A549 treated with CORT108297 at 1 μM for 4 hours (cell line): ENCODE measurements around the gene ACSS2. TPM values are rescaled to one million over a fixed set of nuclear protein-coding genes. Genes with fewer than 3 reads are reported as not detected.

Experiments used
- total RNA-seq: library from RNA; stranded (reverse); fragments of 200-300 nt; extraction: Qiagen RNA extraction; gene quantifications from 5 replicates; pipeline ENCODE4 v1.2.3, GENCODE V29; 2022

The ACSS2 gene
- 7.8 to 9.8 TPM (median 8.8 TPM) in 5 replicates for total RNA-seq

GRCh38 chr20:34876406-34877282, at the start of gene ACSS2:
Gene ACSS2, plus strand, starts transcription at chr20:34876612. Its CDS starts 34 bp downstream, at chr20:34876646.

GRCh38 chr20:34872622-34873224, 3.7 kb upstream of the ACSS2 start, which contains the start of gene GGT7:
Gene GGT7, minus strand, starts transcription at chr20:34872856. Its CDS starts 41 bp downstream, at chr20:34872815.

DNA sequence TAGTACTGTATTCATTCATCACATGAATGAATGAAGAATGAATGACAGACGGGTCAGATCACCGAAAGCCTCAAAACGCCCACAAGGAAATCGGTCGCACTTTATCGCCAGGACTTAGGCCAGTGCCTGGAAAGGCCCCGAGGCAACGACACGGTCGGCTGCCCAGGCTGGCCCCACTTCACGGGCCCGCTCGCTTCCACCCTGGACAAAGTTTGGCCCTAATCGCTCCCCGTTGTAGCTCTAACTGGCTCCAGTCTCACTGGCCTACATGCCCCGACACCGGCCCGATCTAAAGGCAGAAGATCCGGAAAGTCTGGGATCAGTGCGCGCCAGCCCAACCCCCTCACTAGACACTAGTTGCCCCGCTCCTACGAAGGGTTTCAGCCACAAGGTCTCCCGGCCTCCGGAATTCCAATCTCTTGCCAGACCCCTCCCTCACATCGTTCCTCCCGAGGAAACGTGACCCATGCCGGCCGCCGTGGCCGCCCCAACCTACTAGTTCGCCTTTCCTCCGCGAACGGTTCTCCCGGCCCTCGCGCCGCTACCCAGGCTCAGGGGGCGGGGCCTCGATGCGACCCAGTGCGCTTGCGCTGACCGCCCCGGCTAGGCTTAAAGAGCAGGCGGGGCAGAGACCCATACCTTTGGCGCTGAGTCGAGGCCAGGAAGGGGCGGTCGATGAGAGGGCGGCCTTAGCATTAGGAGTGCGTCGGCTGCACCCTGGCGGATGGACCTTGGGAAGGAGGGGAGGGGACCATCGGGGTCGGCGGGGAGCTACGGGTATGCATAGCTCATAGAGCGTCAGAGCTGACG, 79.0 kb downstream of the ACSS2 start, which contains the start of the genes GSS and MYH7B:
TSS of gene GSS (minus strand) at position 576 of the 810 bp plus-strand sequence. CDS start 3,954 bp downstream, outside the sequence.
TSS of gene MYH7B (plus strand) at position 638 of the 810 bp plus-strand sequence. CDS start 22,138 bp downstream, outside the sequence.

Other genes starting within 250 kb of the ACSS2 start
- gene PIGU, start 199.5 kb upstream of the ACSS2 start, total RNA-seq: 23.3 to 31.6 TPM (median 28.6 TPM) in 5 replicates
- gene TP53INP2, start 172.3 kb upstream of the ACSS2 start, total RNA-seq: 6.0 to 8.1 TPM (median 6.9 TPM) in 5 replicates
- gene NCOA6, start 51.0 kb upstream of the ACSS2 start, total RNA-seq: 17.2 to 22.2 TPM (median 18.1 TPM) in 5 replicates
- gene GGT7, start 3.8 kb upstream of the ACSS2 start, total RNA-seq: 5.6 to 8.2 TPM (median 7.5 TPM) in 5 replicates
- gene GSS, start 79.2 kb downstream of the ACSS2 start, total RNA-seq: 54.0 to 58.9 TPM (median 57.7 TPM) in 5 replicates
- gene MYH7B, start 79.3 kb downstream of the ACSS2 start, total RNA-seq: 0.03 to 0.15 TPM (median 0.14 TPM) in 4 of 5 replicates, not detected in the other
- gene TRPC4AP, start 216.2 kb downstream of the ACSS2 start, total RNA-seq: 53.6 to 61.9 TPM (median 58.9 TPM) in 5 replicates